Stomach (tissue), 4 donors: ENCODE measurements around the gene KLHL29.

ENCODE experiments used
- EP300 ChIP-seq: sonication (generic); formaldehyde crosslinking; IDR thresholded peaks from one replicate; pipeline ENCODE4 v1.6.1; 2017; ENCODE audit warnings: antibody characterized with exemption
- POLR2A ChIP-seq, 4 donors: fragments of 450-650 bp; IDR thresholded peaks; one replicate each; pipeline ENCODE4 v1.6.1; 2016; ENCODE audit warnings: antibody characterized with exemption in 4 of 4, control low read depth in 2 of 4, mild to moderate bottlenecking in 1 of 4, moderate library complexity in 1 of 4
- POLR2AphosphoS5 ChIP-seq, 3 donors: sonication (generic); formaldehyde crosslinking; IDR thresholded peaks; one replicate each; pipeline ENCODE4 v1.6.1; 2016; ENCODE audit warnings: antibody characterized with exemption in 3 of 3
- TF ChIP-seq, protein P1 (sequence below), 7 experiments: fragments of 450-650 bp in 4 of 7; fragments of 200-600 bp in 3 of 7; sonication (generic) in 3 of 7; IDR thresholded peaks; one replicate each; pipeline ENCODE4 v1.5.1; 2016 to 2019; ENCODE audit warnings: antibody characterized with exemption in 7 of 7, control low read depth in 2 of 7, mild to moderate bottlenecking in 1 of 7

DNA sequence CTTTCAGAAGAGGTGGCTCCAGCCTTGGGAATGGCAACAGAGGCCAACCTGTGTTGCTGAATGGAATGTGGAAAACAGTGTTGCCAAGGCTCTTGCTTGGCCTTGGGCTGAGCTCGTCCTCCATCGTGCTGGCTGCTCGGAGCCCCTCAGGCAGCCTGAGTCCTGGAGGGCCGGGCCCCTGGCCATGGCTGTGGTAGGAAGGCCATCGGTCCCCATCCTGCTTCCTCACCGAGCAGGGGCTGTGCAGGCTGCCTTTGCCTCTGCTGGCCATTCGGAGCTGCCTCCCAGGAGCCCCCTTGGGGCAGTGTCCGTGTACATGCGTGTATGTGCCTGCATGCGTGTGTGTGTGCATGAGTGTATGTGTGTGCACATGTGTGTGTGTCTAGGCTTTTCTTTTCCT, 178.2 kb downstream of the KLHL29 start:
- TF ChIP-seq POLR2AphosphoS5 (IDR thresholded peaks at IDR 0.05): no peak
- TF ChIP-seq, protein P1, sequence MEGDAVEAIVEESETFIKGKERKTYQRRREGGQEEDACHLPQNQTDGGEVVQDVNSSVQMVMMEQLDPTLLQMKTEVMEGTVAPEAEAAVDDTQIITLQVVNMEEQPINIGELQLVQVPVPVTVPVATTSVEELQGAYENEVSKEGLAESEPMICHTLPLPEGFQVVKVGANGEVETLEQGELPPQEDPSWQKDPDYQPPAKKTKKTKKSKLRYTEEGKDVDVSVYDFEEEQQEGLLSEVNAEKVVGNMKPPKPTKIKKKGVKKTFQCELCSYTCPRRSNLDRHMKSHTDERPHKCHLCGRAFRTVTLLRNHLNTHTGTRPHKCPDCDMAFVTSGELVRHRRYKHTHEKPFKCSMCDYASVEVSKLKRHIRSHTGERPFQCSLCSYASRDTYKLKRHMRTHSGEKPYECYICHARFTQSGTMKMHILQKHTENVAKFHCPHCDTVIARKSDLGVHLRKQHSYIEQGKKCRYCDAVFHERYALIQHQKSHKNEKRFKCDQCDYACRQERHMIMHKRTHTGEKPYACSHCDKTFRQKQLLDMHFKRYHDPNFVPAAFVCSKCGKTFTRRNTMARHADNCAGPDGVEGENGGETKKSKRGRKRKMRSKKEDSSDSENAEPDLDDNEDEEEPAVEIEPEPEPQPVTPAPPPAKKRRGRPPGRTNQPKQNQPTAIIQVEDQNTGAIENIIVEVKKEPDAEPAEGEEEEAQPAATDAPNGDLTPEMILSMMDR (IDR thresholded peaks at IDR 0.05): no peak
- no peak for TF ChIP-seq EP300
- no peak for TF ChIP-seq POLR2A (IDR thresholded peaks at IDR 0.05)
